Measurements from ENCODE around the gene TRPV5. TPM values are rescaled to one million over a fixed set of nuclear protein-coding genes. Genes with fewer than 3 reads are reported as not detected.

The TRPV5 gene
- total RNA-seq, 1 donor from 2014 or later, result not detected

GRCh38 chr7:142925413-142925812 lies 8.1 kb downstream of the TRPV5 start:
- ATAC-seq (no peak), DNase-seq (no peak)
- no peaks in the 10 kb centered on the region for H3K36me3 ChIP-seq
- intact Hi-C loops (cut with DNase I), result no loop called here
- H3K4me1 ChIP-seq, result no peaks in the 10 kb centered on the region
- no peaks in the 10 kb centered on the region for H3K9me3 ChIP-seq
- TF ChIP-seq CTCF (IDR thresholded peaks at IDR 0.05), result no peak
- H3K27me3 ChIP-seq (ENCODE audit: low read depth), result no peaks in the 10 kb centered on the region
- no peak overlapping the region for H3K4me3 ChIP-seq
- H3K27ac ChIP-seq, result no peak overlapping the region

- no peak for TF ChIP-seq CTCF (IDR thresholded peaks at IDR 0.05)
- Histone ChIP-seq H3K36me3 (no peaks in the 10 kb centered on the region), H3K9me3 (no peaks in the 10 kb centered on the region), H3K4me1 (no peaks in the 10 kb centered on the region), H3K27ac (no peak overlapping the region), H3K27me3 (ENCODE audit: low read depth) (no peaks in the 10 kb centered on the region), H3K4me3 (no peak overlapping the region)
- intact Hi-C loops (cut with DNase I), result no loop called here
- ATAC-seq (no peak), DNase-seq (no peak)
Measured at GRCh38 chr7:142923391-142923790, 10.2 kb downstream of the TRPV5 start.

GRCh38 chr7:142919656-142920055 lies 13.9 kb downstream of the TRPV5 start:
- ATAC-seq (no peak), DNase-seq (no peak)
- no peak for TF ChIP-seq CTCF (IDR thresholded peaks at IDR 0.05)
- Histone ChIP-seq H3K4me3 (no peak overlapping the region), H3K4me1 (no peaks in the 10 kb centered on the region), H3K27me3 (ENCODE audit: low read depth) (no peaks in the 10 kb centered on the region), H3K27ac (no peak overlapping the region), H3K36me3 (no peaks in the 10 kb centered on the region), H3K9me3 (no peaks in the 10 kb centered on the region)
- intact Hi-C loops (cut with DNase I), result no loop called here

- H3K4me3 ChIP-seq, result no peak overlapping the region
- H3K4me1 ChIP-seq, result no peaks in the 10 kb centered on the region
- TF ChIP-seq CTCF (IDR thresholded peaks at IDR 0.05), result no peak
- H3K36me3 ChIP-seq, result no peaks in the 10 kb centered on the region
- no peak overlapping the region for H3K27ac ChIP-seq
- H3K9me3 ChIP-seq, result no peaks in the 10 kb centered on the region
- peaks cover 5% of the 10 kb centered on the region for H3K27me3 ChIP-seq (ENCODE audit: low read depth)
- DNase-seq, result no peak
- intact Hi-C loops (cut with DNase I), result no loop called here
- no peak for ATAC-seq
Measured at GRCh38 chr7:142918901-142919300, 14.6 kb downstream of the TRPV5 start.

GRCh38 chr7:142917447-142917846 lies 16.1 kb downstream of the TRPV5 start:
- TF ChIP-seq CTCF (IDR thresholded peaks at IDR 0.05), result no peak
- Histone ChIP-seq H3K36me3 (no peaks in the 10 kb centered on the region), H3K27ac (no peak overlapping the region), H3K27me3 (ENCODE audit: low read depth) (peaks cover 5% of the 10 kb centered on the region), H3K9me3 (no peaks in the 10 kb centered on the region), H3K4me1 (no peaks in the 10 kb centered on the region), H3K4me3 (no peak overlapping the region)
- intact Hi-C loops (cut with DNase I), result no loop called here
- ATAC-seq (no peak), DNase-seq (no peak)

- no peak overlapping the region for H3K27ac ChIP-seq
- intact Hi-C loops (cut with DNase I), result no loop called here
- no peak for TF ChIP-seq CTCF (IDR thresholded peaks at IDR 0.05)
- H3K36me3 ChIP-seq, result no peaks in the 10 kb centered on the region
- no peak overlapping the region for H3K4me3 ChIP-seq
- no peak for DNase-seq
- H3K27me3 ChIP-seq (ENCODE audit: low read depth), result peaks cover 5% of the 10 kb centered on the region
- no peak for ATAC-seq
- H3K9me3 ChIP-seq, result no peaks in the 10 kb centered on the region
- H3K4me1 ChIP-seq, result no peaks in the 10 kb centered on the region
Measured at GRCh38 chr7:142916508-142916907, 17.0 kb downstream of the TRPV5 start.
